GM12872 (cell line): ENCODE measurements around the gene TRMT2A.

Experiments
- CTCF ChIP-seq: IDR thresholded peaks from 3 replicates; pipeline ENCODE4 v1.5.1; 2011; ENCODE audit warnings: low read depth, mild to moderate bottlenecking, low read length, moderate library complexity; ENCODE audit not compliant: insufficient read depth

Gene TRMT2A

DNA sequence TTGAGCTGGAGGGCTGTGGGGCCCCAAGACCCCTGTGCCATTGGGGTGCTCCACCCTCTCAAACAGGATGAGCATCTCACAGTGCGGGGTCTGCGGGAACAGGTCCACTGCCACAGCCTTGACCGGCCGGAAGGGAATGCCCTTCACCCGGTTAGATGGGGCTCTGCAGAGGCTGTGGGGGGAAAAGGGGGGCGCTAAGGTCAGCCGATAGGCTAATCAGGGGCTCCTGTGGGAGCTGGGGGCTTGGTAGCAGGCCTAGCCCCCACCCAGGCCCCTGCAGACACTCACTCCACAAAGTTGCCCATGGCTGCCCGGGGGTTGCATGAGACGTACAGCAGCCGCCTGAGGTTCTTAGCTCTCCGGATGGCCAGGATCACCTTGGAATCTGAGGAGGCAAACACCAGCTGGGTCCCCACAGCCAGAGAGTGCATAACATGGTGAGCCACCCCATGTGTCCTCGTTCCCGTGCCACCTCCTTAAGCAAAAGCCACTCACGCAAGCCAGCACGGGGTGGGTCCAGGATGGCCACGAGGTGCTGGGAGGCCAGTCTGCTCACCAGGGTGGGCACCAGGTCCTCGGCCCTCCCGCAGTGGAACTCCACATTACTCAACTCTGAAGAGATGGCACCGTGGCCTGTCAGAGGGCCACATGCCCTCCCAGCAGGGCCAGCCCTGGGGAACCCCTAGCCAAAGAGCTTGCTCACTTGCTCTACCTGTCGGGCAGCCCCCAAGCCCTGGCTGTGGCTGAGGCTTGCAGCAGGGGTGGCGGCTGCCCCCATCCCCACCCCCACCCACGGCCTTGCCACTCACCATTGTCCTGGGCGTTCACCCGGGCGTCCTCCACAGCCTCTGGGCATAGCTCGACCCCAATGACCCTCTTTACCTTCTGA lies 4.2 kb downstream of the TRMT2A start:
- TF ChIP-seq CTCF: no peak

GRCh38 chr22:20111689-20112622 lies 5.1 kb downstream of the TRMT2A start:
- no peak for TF ChIP-seq CTCF

- peak; percentile 69 for TF ChIP-seq CTCF
Observed at GRCh38 chr22:20111045-20111688, 5.9 kb downstream of the TRMT2A start.

GRCh38 chr22:20110359-20110985 lies 6.6 kb downstream of the TRMT2A start:
- no peak for TF ChIP-seq CTCF

GRCh38 chr22:20109411-20110358 lies 7.3 kb downstream of the TRMT2A start:
- TF ChIP-seq CTCF: no peak

DNA sequence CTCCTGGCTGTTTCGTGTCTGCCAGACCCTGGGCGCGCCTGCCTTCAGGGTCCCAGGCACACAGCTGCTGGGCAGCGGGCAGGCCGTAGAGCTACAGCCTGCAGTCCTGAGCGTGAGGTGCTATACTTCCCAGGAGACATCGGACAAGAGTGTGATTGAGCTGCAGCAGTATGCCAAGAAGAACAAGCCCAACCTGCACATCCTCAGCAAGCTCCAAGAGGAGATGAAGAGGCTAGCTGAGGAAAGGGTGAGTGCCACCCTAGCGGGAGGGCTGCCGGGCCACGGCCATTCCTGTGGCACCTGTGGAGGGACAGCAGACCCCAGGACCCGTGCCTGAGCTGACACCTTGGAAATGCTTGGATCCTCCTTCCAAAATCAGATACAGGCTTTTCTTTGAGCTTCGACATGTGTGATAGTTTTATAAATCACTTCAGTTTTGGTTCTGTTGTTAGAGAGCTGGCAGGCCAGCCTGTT lies 8.2 kb downstream of the TRMT2A start:
- TF ChIP-seq CTCF: no peak
